A549 (cell line): ENCODE data around the gene ZNF335.
A peak's percentile ranks its signal among the peaks of the same experiment; 100 is the strongest.

Source experiments
- BHLHE40 ChIP-seq: IDR thresholded peaks from 2 replicates; pipeline ENCODE4 v1.6.1; 2012; ENCODE audit warnings: low read depth, low read length, inconsistent platforms
- CTCF ChIP-seq: fragments of >200 bp; sonication (Bioruptor Twin); formaldehyde crosslinking; IDR thresholded peaks from 3 replicates; pipeline ENCODE4 v1.5.1; 2016
- POLR2A ChIP-seq: IDR thresholded peaks from 2 replicates; pipeline ENCODE4 v1.6.1; 2012; ENCODE audit warnings: mild to moderate bottlenecking, low read length

GRCh38 chr20:45963059-45964005 is 8.7 kb downstream of the ZNF335 start:
- peak; percentile 40; the same call in 2 of the 3 replicates for TF ChIP-seq CTCF
- no peak for TF ChIP-seq POLR2A
- no peak for TF ChIP-seq BHLHE40
